Measurements from ENCODE around the gene CD81. TPM values are rescaled to one million over a fixed set of nuclear protein-coding genes. Genes with fewer than 3 reads are reported as not detected.

CD81 gene
- total and polyA plus RNA-seq, 2 donors (not counting 1 experiment from before 2014, with no cell fraction given) = 438 to 611 TPM

DNA sequence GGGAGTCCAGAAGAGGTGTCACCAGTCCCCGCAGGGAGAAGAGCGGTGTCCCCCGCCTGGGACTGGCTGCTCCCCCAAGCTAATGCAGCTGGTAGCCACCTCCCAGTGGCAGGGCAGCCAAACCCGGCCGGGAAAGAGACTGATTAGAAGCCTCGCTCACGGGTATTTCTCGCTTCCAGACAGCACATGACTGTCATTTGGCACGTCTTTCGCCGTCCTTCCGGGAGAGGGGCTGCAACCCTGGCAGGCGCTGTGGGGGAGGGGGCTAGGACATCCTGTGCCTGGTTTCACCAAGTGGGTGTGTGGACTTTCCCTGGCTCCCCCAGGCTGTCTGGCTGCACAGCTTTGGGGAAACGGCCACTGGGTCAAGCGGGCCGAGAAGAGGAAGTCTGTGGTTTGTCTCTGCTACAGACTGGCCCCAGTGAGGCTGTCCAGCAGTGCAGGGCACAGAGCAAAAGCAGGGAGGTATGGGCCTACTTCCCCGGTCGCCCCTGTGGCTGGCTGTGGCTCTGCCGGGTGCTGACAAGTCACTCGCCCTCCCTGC is 3.8 kb downstream of the CD81 start:
- Histone ChIP-seq H3K4me2 (ENCODE audit: extremely low read depth, insufficient read depth, low read length) (peak overlapping the region; percentile 92), H3K79me2 (ENCODE audit: control insufficient read depth, insufficient read depth, low read length) (peaks cover 82% of the 10 kb centered on the region), H3K27ac (ENCODE audit: insufficient read depth, low read length) (peak overlapping the region; percentile 74), H3K36me3 (ENCODE audit: control insufficient read depth, insufficient read depth, low read length) (peaks cover 16% of the 10 kb centered on the region), H2AFZ (ENCODE audit: low read length) (no peak overlapping the region), H3K9me3 (ENCODE audit: control insufficient read depth, insufficient read depth, low read depth, low read length) (no peaks in the 10 kb centered on the region), H4K20me1 (ENCODE audit: control insufficient read depth, extremely low read depth, insufficient read depth, low read length) (peaks cover 5% of the 10 kb centered on the region), H3K4me1 (ENCODE audit: control insufficient read depth, extremely low read depth, insufficient read depth, low read length) (peaks cover 43% of the 10 kb centered on the region), H3K27me3 (ENCODE audit: control insufficient read depth, insufficient read depth, low read length) (peaks cover 2% of the 10 kb centered on the region), H3K4me3 (replicated peaks in 1 of 4; ENCODE audit: control extremely low read depth in 1 of 4, insufficient read depth in 1 of 4, low read depth in 3 of 4, low read length in 4 of 4) (peak overlapping the region; percentile 16 to 98 (median 30)), H3K9ac (ENCODE audit: insufficient read depth, low read length) (peak overlapping the region; percentile 37)
- TF ChIP-seq CTCF (conservative IDR thresholded peaks at IDR 0.05 in 1 of 2, IDR thresholded peaks at IDR 0.05 in 1 of 2; ENCODE audit: low read depth in 1 of 2, low read length in 2 of 2) (no peak), EZH2 (IDR thresholded peaks at IDR 0.05; ENCODE audit: low read length, missing control alignments) (no peak)
- DNase-seq (ENCODE audit: low read depth in 2 of 2) = peak in 1 of 2 donors; percentile 48

DNA sequence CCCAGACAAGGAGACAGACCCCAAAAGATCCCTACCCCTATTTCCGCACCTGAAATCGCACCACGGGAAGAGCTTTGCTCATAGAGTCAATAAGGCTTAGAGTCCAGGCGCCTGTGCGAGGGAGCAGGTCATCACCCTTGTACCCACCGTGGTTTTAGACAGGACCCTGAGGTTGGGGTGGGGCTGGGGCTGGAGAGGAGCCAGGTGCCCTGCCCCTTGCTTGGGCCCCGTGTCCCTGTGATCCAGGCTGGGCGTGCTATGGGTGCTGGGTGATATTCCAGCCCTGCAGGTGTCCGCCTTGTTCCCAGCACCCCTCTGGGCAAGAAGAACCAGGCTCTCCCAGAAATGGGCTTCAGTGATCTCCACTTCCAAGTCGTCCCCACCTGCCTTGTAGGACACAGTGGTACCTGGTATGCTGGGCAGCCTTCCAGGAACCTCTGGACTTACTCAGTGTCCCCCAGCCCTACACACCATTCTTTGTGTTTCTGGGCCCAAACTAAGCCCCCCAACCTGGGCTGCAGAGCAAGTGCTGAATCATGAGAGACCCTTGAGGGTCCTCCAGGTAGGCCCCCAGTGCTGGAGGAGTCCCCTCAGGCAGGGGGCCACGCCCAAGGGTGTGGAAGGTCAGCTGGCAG is 4.5 kb downstream of the CD81 start:
- Histone ChIP-seq H3K4me1 (ENCODE audit: control insufficient read depth, extremely low read depth, insufficient read depth, low read length) (peaks cover 50% of the 10 kb centered on the region), H3K4me3 (replicated peaks in 1 of 4; ENCODE audit: control extremely low read depth in 1 of 4, insufficient read depth in 1 of 4, low read depth in 3 of 4, low read length in 4 of 4) (peak overlapping the region in 1 of 4 experiments; percentile 98), H3K9me3 (ENCODE audit: control insufficient read depth, insufficient read depth, low read depth, low read length) (no peaks in the 10 kb centered on the region), H3K4me2 (ENCODE audit: extremely low read depth, insufficient read depth, low read length) (peak overlapping the region; percentile 52), H2AFZ (ENCODE audit: low read length) (no peak overlapping the region), H3K27ac (ENCODE audit: insufficient read depth, low read length) (peak overlapping the region; percentile 74), H3K79me2 (ENCODE audit: control insufficient read depth, insufficient read depth, low read length) (peaks cover 90% of the 10 kb centered on the region), H3K27me3 (ENCODE audit: control insufficient read depth, insufficient read depth, low read length) (no peaks in the 10 kb centered on the region), H3K9ac (ENCODE audit: insufficient read depth, low read length) (no peak overlapping the region), H3K36me3 (ENCODE audit: control insufficient read depth, insufficient read depth, low read length) (peaks cover 16% of the 10 kb centered on the region), H4K20me1 (ENCODE audit: control insufficient read depth, extremely low read depth, insufficient read depth, low read length) (peaks cover 5% of the 10 kb centered on the region)
- TF ChIP-seq CTCF (conservative IDR thresholded peaks at IDR 0.05 in 1 of 2, IDR thresholded peaks at IDR 0.05 in 1 of 2; ENCODE audit: low read depth in 1 of 2, low read length in 2 of 2) (no peak), EZH2 (IDR thresholded peaks at IDR 0.05; ENCODE audit: low read length, missing control alignments) (no peak)
- DNase-seq (ENCODE audit: low read depth in 2 of 2) = no peak

GRCh38 chr11:2382129-2382517 is 5.0 kb downstream of the CD81 start:
- Histone ChIP-seq H3K4me1 (ENCODE audit: control insufficient read depth, extremely low read depth, insufficient read depth, low read length) (peaks cover 55% of the 10 kb centered on the region), H3K27me3 (ENCODE audit: control insufficient read depth, insufficient read depth, low read length) (no peaks in the 10 kb centered on the region), H3K27ac (ENCODE audit: insufficient read depth, low read length) (peak overlapping the region; percentile 87)

More at GRCh38 chr11:2382129-2382517, 5.0 kb downstream of the CD81 start:
- peaks cover 5% of the 10 kb centered on the region for H4K20me1 ChIP-seq (ENCODE audit: control insufficient read depth, extremely low read depth, insufficient read depth, low read length)
- peaks cover 95% of the 10 kb centered on the region for H3K79me2 ChIP-seq (ENCODE audit: control insufficient read depth, insufficient read depth, low read length)
- no peak for DNase-seq (ENCODE audit: low read depth in 2 of 2)
- no peak overlapping the region for H3K4me3 ChIP-seq (replicated peaks in 1 of 4; ENCODE audit: control extremely low read depth in 1 of 4, insufficient read depth in 1 of 4, low read depth in 3 of 4, low read length in 4 of 4)
- peak overlapping the region; percentile 71 for H3K4me2 ChIP-seq (ENCODE audit: extremely low read depth, insufficient read depth, low read length)
- H2AFZ ChIP-seq (ENCODE audit: low read length) = no peak overlapping the region
- TF ChIP-seq CTCF (conservative IDR thresholded peaks at IDR 0.05 in 1 of 2, IDR thresholded peaks at IDR 0.05 in 1 of 2; ENCODE audit: low read depth in 1 of 2, low read length in 2 of 2) (no peak), EZH2 (IDR thresholded peaks at IDR 0.05; ENCODE audit: low read length, missing control alignments) (no peak)
- H3K9me3 ChIP-seq (ENCODE audit: control insufficient read depth, insufficient read depth, low read depth, low read length) = no peaks in the 10 kb centered on the region
- H3K9ac ChIP-seq (ENCODE audit: insufficient read depth, low read length) = peak overlapping the region; percentile 44
- peaks cover 19% of the 10 kb centered on the region for H3K36me3 ChIP-seq (ENCODE audit: control insufficient read depth, insufficient read depth, low read length)
